Stomach (tissue), 4 donors: ENCODE data around the gene BPIFB6.

Source experiments
- CTCF ChIP-seq, 7 experiments: fragments of 450-650 bp in 4 of 7; fragments of 200-600 bp in 3 of 7; sonication (generic) in 3 of 7; IDR thresholded peaks; one replicate each; pipeline ENCODE4 v1.5.1; 2016 to 2019; ENCODE audit warnings: antibody characterized with exemption in 7 of 7, control low read depth in 2 of 7, mild to moderate bottlenecking in 1 of 7
- POLR2A ChIP-seq, 4 donors: fragments of 450-650 bp; IDR thresholded peaks; one replicate each; pipeline ENCODE4 v1.6.1; 2016; ENCODE audit warnings: antibody characterized with exemption in 4 of 4, control low read depth in 2 of 4, mild to moderate bottlenecking in 1 of 4, moderate library complexity in 1 of 4
- POLR2AphosphoS5 ChIP-seq, 3 donors: sonication (generic); formaldehyde crosslinking; IDR thresholded peaks; one replicate each; pipeline ENCODE4 v1.6.1; 2016; ENCODE audit warnings: antibody characterized with exemption in 3 of 3

- no peak for TF ChIP-seq CTCF (IDR thresholded peaks at IDR 0.05)
- TF ChIP-seq POLR2AphosphoS5 (IDR thresholded peaks at IDR 0.05), result no peak
- no peak for TF ChIP-seq POLR2A (IDR thresholded peaks at IDR 0.05)
These were observed 22.1 kb downstream of the BPIFB6 start, which contains the start of gene BPIFB3 for GRCh38 chr20:33053291-33054106.
